Stimulated activated naive CD8-positive, alpha-beta T cell treated with anti-CD3 and anti-CD28 coated beads, Interleukin-15, Interleukin-2, amounts not matched to agents 100 ng/mL and 50 ng/mL, for 24 hours (primary cell): ENCODE measurements around the gene COL4A2.
"Not testable (repeated sequence)": the region's sequence is repeated elsewhere in the genome, so short reads cannot be mapped to it uniquely, and the experiment has no call there.

Source experiments
- H3K27ac Mint-ChIP-seq: one replicate; pipeline ENCODE4 v1.8.0; 2021; ENCODE audit warnings: mild to moderate bottlenecking, mixed read lengths
- H3K27me3 Mint-ChIP-seq: one replicate; pipeline ENCODE4 v1.8.0; 2021; ENCODE audit warnings: mixed read lengths
- H3K36me3 Mint-ChIP-seq: one replicate; pipeline ENCODE4 v1.8.0; 2021; ENCODE audit warnings: low read depth, mixed read lengths
- H3K4me1 Mint-ChIP-seq: one replicate; pipeline ENCODE4 v1.8.0; 2021; ENCODE audit warnings: low read depth, mixed read lengths
- H3K4me3 Mint-ChIP-seq: one replicate; pipeline ENCODE4 v1.8.0; 2021; ENCODE audit warnings: mild to moderate bottlenecking, mixed read lengths
- H3K9me3 Mint-ChIP-seq: one replicate; pipeline ENCODE4 v1.8.0; 2021; ENCODE audit warnings: mixed read lengths

Gene COL4A2

GRCh38 chr13:110486061-110486715 lies 179.1 kb downstream of the COL4A2 start:
- Mint-ChIP-seq H3K27ac (no peak overlapping the region), H3K4me1 (no peaks in the 10 kb centered on the region), H3K4me3 (no peak overlapping the region), H3K27me3 (peaks cover 4% of the 10 kb centered on the region), H3K9me3 (no peaks in the 10 kb centered on the region), H3K36me3 (no peaks in the 10 kb centered on the region)

- H3K27me3 Mint-ChIP-seq, H3K4me3 Mint-ChIP-seq, H3K9me3 Mint-ChIP-seq, H3K36me3 Mint-ChIP-seq, H3K27ac Mint-ChIP-seq, H3K4me1 Mint-ChIP-seq: not testable (repeated sequence)
Observed at GRCh38 chr13:110486880-110487279, 179.8 kb downstream of the COL4A2 start.

GRCh38 chr13:110490009-110490770 lies 183.1 kb downstream of the COL4A2 start:
- no peak overlapping the region for H3K4me3 Mint-ChIP-seq
- no peaks in the 10 kb centered on the region for H3K27me3 Mint-ChIP-seq
- no peaks in the 10 kb centered on the region for H3K36me3 Mint-ChIP-seq
- H3K27ac Mint-ChIP-seq, result no peak overlapping the region
- no peaks in the 10 kb centered on the region for H3K4me1 Mint-ChIP-seq
- no peaks in the 10 kb centered on the region for H3K9me3 Mint-ChIP-seq

- Mint-ChIP-seq H3K27ac (no peak overlapping the region), H3K4me3 (no peak overlapping the region), H3K4me1 (no peaks in the 10 kb centered on the region), H3K27me3 (no peaks in the 10 kb centered on the region), H3K9me3 (no peaks in the 10 kb centered on the region), H3K36me3 (no peaks in the 10 kb centered on the region)
Observed at GRCh38 chr13:110491869-110492678, 185.0 kb downstream of the COL4A2 start.

GRCh38 chr13:110492679-110493593 lies 185.9 kb downstream of the COL4A2 start:
- Mint-ChIP-seq H3K27ac (no peak overlapping the region), H3K36me3 (no peaks in the 10 kb centered on the region), H3K4me1 (no peaks in the 10 kb centered on the region), H3K9me3 (no peaks in the 10 kb centered on the region), H3K4me3 (no peak overlapping the region), H3K27me3 (no peaks in the 10 kb centered on the region)

GRCh38 chr13:110493613-110494012 lies 186.5 kb downstream of the COL4A2 start:
- no peaks in the 10 kb centered on the region for H3K36me3 Mint-ChIP-seq
- no peak overlapping the region for H3K4me3 Mint-ChIP-seq
- H3K27ac Mint-ChIP-seq, result no peak overlapping the region
- no peaks in the 10 kb centered on the region for H3K9me3 Mint-ChIP-seq
- H3K27me3 Mint-ChIP-seq, result no peaks in the 10 kb centered on the region
- no peaks in the 10 kb centered on the region for H3K4me1 Mint-ChIP-seq

GRCh38 chr13:110495376-110495775 lies 188.3 kb downstream of the COL4A2 start:
- Mint-ChIP-seq H3K4me3 (no peak overlapping the region), H3K36me3 (no peaks in the 10 kb centered on the region), H3K27me3 (no peaks in the 10 kb centered on the region), H3K27ac (no peak overlapping the region), H3K9me3 (peaks cover 6% of the 10 kb centered on the region), H3K4me1 (no peaks in the 10 kb centered on the region)

- Mint-ChIP-seq H3K27ac (no peak overlapping the region), H3K9me3 (peaks cover 6% of the 10 kb centered on the region), H3K4me1 (no peaks in the 10 kb centered on the region), H3K27me3 (peaks cover 2% of the 10 kb centered on the region), H3K36me3 (no peaks in the 10 kb centered on the region), H3K4me3 (no peak overlapping the region)
Observed at GRCh38 chr13:110495881-110496280, 188.8 kb downstream of the COL4A2 start.

- no peaks in the 10 kb centered on the region for H3K4me1 Mint-ChIP-seq
- no peak overlapping the region for H3K4me3 Mint-ChIP-seq
- peaks cover 3% of the 10 kb centered on the region for H3K27me3 Mint-ChIP-seq
- H3K9me3 Mint-ChIP-seq, result peaks cover 6% of the 10 kb centered on the region
- no peaks in the 10 kb centered on the region for H3K36me3 Mint-ChIP-seq
- no peak overlapping the region for H3K27ac Mint-ChIP-seq
Observed at GRCh38 chr13:110496281-110496680, 189.2 kb downstream of the COL4A2 start.

- no peaks in the 10 kb centered on the region for H3K4me1 Mint-ChIP-seq
Observed at GRCh38 chr13:110497003-110497402, 189.9 kb downstream of the COL4A2 start.

GRCh38 chr13:110497896-110498295 lies 190.8 kb downstream of the COL4A2 start:
- H3K27ac Mint-ChIP-seq, H3K4me3 Mint-ChIP-seq, H3K4me1 Mint-ChIP-seq, H3K27me3 Mint-ChIP-seq, H3K36me3 Mint-ChIP-seq, H3K9me3 Mint-ChIP-seq: not testable (repeated sequence)

More at GRCh38 chr13:110497003-110497402, 189.9 kb downstream of the COL4A2 start:
- Mint-ChIP-seq H3K27me3 (peaks cover 3% of the 10 kb centered on the region), H3K36me3 (no peaks in the 10 kb centered on the region), H3K27ac (no peak overlapping the region), H3K4me3 (no peak overlapping the region), H3K9me3 (peaks cover 6% of the 10 kb centered on the region)

GRCh38 chr13:110498327-110498726 lies 191.2 kb downstream of the COL4A2 start:
- no peaks in the 10 kb centered on the region for H3K36me3 Mint-ChIP-seq
- H3K4me3 Mint-ChIP-seq, result no peak overlapping the region
- peaks cover 3% of the 10 kb centered on the region for H3K27me3 Mint-ChIP-seq
- H3K4me1 Mint-ChIP-seq, result no peaks in the 10 kb centered on the region
- no peak overlapping the region for H3K27ac Mint-ChIP-seq
- peaks cover 6% of the 10 kb centered on the region for H3K9me3 Mint-ChIP-seq

GRCh38 chr13:110498765-110499164 lies 191.7 kb downstream of the COL4A2 start:
- no peaks in the 10 kb centered on the region for H3K36me3 Mint-ChIP-seq
- H3K9me3 Mint-ChIP-seq, result peaks cover 6% of the 10 kb centered on the region
- no peak overlapping the region for H3K4me3 Mint-ChIP-seq
- no peak overlapping the region for H3K27ac Mint-ChIP-seq
- peaks cover 3% of the 10 kb centered on the region for H3K27me3 Mint-ChIP-seq
- no peaks in the 10 kb centered on the region for H3K4me1 Mint-ChIP-seq

- H3K4me3 Mint-ChIP-seq, result no peak overlapping the region
- peaks cover 3% of the 10 kb centered on the region for H3K27me3 Mint-ChIP-seq
- no peaks in the 10 kb centered on the region for H3K36me3 Mint-ChIP-seq
- H3K27ac Mint-ChIP-seq, result no peak overlapping the region
- peaks cover 6% of the 10 kb centered on the region for H3K9me3 Mint-ChIP-seq
- H3K4me1 Mint-ChIP-seq, result no peaks in the 10 kb centered on the region
Observed at GRCh38 chr13:110499621-110500281, 192.7 kb downstream of the COL4A2 start.
